Activated naive CD8-positive, alpha-beta T cell treated with anti-CD3 and anti-CD28 coated beads, Interleukin-2, amount 50 U/mL, for 24 hours (primary cell): ENCODE data around the gene RNF113B.

Source experiments
- ATAC-seq: fragments of 150-1000 bp; cut with Tn5 transposase; one replicate; pipeline ENCODE4 v1.10.0; 2021
- DNase-seq: peaks from one replicate; pipeline ENCODE4 v3.0.0; 2021
- H3K27ac Mint-ChIP-seq: one replicate; pipeline ENCODE4 v1.8.0; 2021; ENCODE audit warnings: mild to moderate bottlenecking, mixed read lengths
- H3K27me3 Mint-ChIP-seq: one replicate; pipeline ENCODE4 v1.8.0; 2021; ENCODE audit warnings: mixed read lengths
- H3K36me3 Mint-ChIP-seq: one replicate; pipeline ENCODE4 v1.8.0; 2021; ENCODE audit warnings: low read depth, mixed read lengths
- H3K4me1 Mint-ChIP-seq: one replicate; pipeline ENCODE4 v1.8.0; 2021; ENCODE audit warnings: mixed read lengths
- H3K4me3 Mint-ChIP-seq: one replicate; pipeline ENCODE4 v1.8.0; 2021; ENCODE audit warnings: mild to moderate bottlenecking, moderate library complexity, mixed read lengths
- H3K9me3 Mint-ChIP-seq: one replicate; pipeline ENCODE4 v1.8.0; 2021; ENCODE audit warnings: mixed read lengths

RNF113B gene

DNA sequence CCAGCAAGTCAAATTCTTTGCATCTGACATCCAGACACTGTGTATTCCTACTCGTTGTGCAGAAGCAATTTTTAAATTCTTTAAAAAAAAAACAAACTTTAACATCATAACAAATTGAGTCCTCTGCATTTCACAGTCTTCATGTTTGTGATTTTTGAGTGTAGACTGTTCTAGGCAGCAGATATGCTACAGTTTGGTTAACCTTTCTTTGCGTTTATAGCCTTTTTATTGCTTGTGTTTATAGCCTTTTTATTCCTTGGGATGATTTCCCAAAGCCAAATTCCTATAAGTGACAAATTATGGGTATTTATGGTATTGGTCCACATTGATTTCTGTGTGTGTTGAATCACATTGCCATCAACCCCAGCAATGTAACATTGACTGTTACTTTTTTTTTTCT is 14.9 kb upstream of the RNF113B start:
- H3K27me3 Mint-ChIP-seq: peaks cover 3% of the 10 kb centered on the region
- no peak for DNase-seq
- H3K4me3 Mint-ChIP-seq: no peak overlapping the region
- no peak overlapping the region for H3K27ac Mint-ChIP-seq
- H3K4me1 Mint-ChIP-seq: no peaks in the 10 kb centered on the region
- ATAC-seq: no peak
- H3K9me3 Mint-ChIP-seq: no peaks in the 10 kb centered on the region
- no peaks in the 10 kb centered on the region for H3K36me3 Mint-ChIP-seq

GRCh38 chr13:98190889-98191444 is 13.9 kb upstream of the RNF113B start:
- ATAC-seq: no peak
- no peak overlapping the region for H3K4me3 Mint-ChIP-seq
- DNase-seq: no peak
- no peaks in the 10 kb centered on the region for H3K4me1 Mint-ChIP-seq
- H3K9me3 Mint-ChIP-seq: no peaks in the 10 kb centered on the region
- H3K36me3 Mint-ChIP-seq: no peaks in the 10 kb centered on the region
- no peak overlapping the region for H3K27ac Mint-ChIP-seq
- H3K27me3 Mint-ChIP-seq: peaks cover 8% of the 10 kb centered on the region

DNA sequence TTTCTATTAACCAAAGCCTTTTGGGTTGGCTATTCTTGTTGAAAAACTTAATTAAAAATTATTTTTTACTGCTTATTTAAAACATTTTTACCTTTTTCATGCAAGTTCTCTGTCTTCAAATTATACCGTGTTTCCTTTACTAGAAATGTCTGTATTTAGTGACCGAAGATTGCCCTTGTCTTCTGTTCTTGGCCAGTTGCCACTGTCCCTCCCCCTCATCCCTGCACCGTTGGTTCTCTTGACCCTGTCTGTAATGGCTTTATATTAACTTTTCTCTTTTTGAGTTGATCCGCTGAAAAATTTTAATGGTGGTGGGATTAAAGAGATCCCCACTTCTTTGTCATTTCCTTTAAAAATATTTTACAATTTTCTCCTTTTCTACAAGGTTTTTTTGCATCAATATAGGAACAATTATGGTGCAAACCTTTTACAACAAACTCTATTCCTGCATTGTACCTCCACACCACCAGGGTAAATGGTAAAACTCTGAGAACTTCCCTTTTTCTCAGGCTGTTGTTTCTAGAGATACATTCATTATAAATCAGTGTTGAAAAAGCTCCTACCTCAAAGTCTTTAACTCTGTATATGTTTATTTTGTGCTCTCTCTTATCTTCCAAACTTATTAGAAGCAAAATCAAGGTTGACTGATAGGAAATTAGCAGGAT is 12.9 kb upstream of the RNF113B start:
- ATAC-seq (no peak), DNase-seq (no peak)
- H3K27me3 Mint-ChIP-seq: peaks cover 8% of the 10 kb centered on the region
- H3K4me1 Mint-ChIP-seq: no peaks in the 10 kb centered on the region
- H3K27ac Mint-ChIP-seq: no peak overlapping the region
- no peaks in the 10 kb centered on the region for H3K36me3 Mint-ChIP-seq
- no peaks in the 10 kb centered on the region for H3K9me3 Mint-ChIP-seq
- no peak overlapping the region for H3K4me3 Mint-ChIP-seq

GRCh38 chr13:98188544-98189166 is 11.6 kb upstream of the RNF113B start:
- no peak for DNase-seq
- H3K36me3 Mint-ChIP-seq: no peaks in the 10 kb centered on the region
- H3K9me3 Mint-ChIP-seq: no peaks in the 10 kb centered on the region
- no peaks in the 10 kb centered on the region for H3K4me1 Mint-ChIP-seq
- peaks cover 8% of the 10 kb centered on the region for H3K27me3 Mint-ChIP-seq
- no peak overlapping the region for H3K27ac Mint-ChIP-seq
- ATAC-seq: no peak
- no peak overlapping the region for H3K4me3 Mint-ChIP-seq

DNA sequence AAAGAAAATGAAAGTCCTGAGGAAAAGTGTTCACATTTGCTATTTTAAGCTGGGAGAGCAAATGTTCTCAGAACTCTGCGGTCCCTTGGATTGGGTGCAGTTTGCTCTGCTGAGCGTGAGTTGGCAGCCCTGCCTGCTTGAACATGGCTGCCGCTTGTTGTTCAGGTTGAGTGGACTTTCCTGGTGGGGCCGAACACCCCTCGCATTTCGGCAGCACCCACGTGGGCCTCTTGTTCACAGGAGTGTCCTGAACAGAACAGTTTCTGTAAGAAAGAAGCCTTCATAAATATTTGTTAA is 10.8 kb upstream of the RNF113B start:
- Mint-ChIP-seq H3K36me3 (no peaks in the 10 kb centered on the region), H3K27me3 (peaks cover 5% of the 10 kb centered on the region), H3K4me1 (no peaks in the 10 kb centered on the region), H3K27ac (no peak overlapping the region), H3K4me3 (no peak overlapping the region), H3K9me3 (no peaks in the 10 kb centered on the region)
- ATAC-seq (no peak), DNase-seq (no peak)

DNA sequence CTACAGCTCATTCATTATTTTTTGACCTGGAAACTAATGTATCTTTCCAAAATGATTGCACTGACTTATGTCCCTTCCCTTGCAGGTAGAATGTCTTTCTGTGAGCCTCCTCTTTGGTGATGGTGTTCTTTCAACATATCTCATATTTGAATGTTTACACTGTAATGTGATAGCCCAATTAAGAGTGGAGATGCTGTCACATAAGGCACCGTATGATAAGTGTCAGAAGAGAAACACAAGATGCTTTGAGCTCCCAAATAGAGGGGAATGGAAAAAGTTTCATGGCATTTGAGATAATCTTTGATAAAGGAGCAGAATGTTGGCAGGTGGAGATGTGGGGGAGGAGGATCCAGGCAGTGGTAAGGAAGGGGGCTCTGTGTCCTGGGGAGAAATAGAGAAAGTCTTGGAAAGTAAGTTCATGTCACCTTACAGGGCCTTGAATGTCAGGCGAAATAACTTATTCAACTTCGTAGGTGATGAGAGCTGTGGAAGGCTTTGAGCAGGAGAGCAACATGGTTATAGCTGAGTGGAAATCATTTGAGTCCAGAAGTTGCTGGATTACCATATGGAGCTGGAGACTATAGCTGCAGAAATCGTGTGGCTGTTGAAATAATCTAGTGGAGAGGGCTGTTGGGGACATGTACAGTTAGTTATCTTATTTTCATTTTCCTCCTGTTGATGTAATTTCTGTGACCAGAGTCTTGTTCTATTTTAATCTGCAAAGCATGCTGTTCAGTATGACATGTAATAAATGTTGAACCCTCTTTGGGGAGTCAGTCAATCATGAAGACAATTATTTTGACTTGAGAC is 10.3 kb upstream of the RNF113B start:
- ATAC-seq: no peak
- Mint-ChIP-seq H3K4me3 (no peak overlapping the region), H3K27ac (no peak overlapping the region), H3K9me3 (no peaks in the 10 kb centered on the region), H3K36me3 (no peaks in the 10 kb centered on the region), H3K4me1 (no peaks in the 10 kb centered on the region), H3K27me3 (peaks cover 5% of the 10 kb centered on the region)
- DNase-seq: no peak

DNA sequence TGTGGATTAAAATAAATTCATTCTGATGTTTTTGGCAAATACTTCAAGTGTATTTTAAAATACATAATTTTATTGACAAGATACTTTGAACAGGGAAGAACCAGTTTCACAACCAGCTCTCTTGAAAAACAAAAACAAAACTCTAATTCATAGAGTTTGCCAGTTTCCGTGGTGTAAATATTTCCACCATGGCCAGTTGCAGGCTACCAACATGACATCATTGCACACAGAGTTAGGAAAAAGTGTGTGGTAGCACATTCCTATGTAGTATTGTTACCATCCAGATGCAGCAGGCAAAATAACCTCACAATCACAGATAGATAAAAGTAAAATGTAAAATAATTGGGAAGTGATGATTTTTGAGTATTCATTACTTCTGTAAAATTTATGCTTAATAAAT is 7.7 kb upstream of the RNF113B start:
- no peaks in the 10 kb centered on the region for H3K4me1 Mint-ChIP-seq
- ATAC-seq: no peak
- no peaks in the 10 kb centered on the region for H3K36me3 Mint-ChIP-seq
- DNase-seq: no peak
- H3K27me3 Mint-ChIP-seq: peaks cover 6% of the 10 kb centered on the region
- no peaks in the 10 kb centered on the region for H3K9me3 Mint-ChIP-seq
- H3K4me3 Mint-ChIP-seq: no peak overlapping the region
- H3K27ac Mint-ChIP-seq: no peak overlapping the region

GRCh38 chr13:98182589-98182988 is 5.5 kb upstream of the RNF113B start:
- Mint-ChIP-seq H3K36me3 (no peaks in the 10 kb centered on the region), H3K27me3 (peaks cover 7% of the 10 kb centered on the region), H3K4me3 (no peak overlapping the region), H3K27ac (no peak overlapping the region), H3K9me3 (no peaks in the 10 kb centered on the region), H3K4me1 (no peaks in the 10 kb centered on the region)
- no peak for ATAC-seq
- DNase-seq: no peak

DNA sequence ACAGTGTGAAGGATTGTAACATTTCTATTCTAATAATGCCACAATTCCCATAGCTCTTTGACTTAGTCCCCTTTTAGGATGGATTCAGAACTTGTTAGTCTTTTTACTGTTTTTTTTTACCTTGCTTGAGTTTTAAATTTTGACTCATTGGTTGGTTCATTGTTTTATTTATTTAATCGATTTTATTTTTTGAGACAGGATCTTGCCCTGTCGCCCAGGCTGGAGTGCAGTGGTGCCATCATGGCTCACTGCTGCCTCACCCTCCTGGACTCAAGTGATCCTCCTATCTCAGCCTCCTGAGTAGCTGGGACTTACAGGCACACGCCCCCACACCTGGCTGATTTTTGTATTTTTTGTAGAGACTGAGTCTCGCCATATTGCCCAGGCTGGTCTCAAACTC is 5.1 kb upstream of the RNF113B start:
- DNase-seq (no peak), ATAC-seq (no peak)
- H3K36me3 Mint-ChIP-seq: no peaks in the 10 kb centered on the region
- no peak overlapping the region for H3K27ac Mint-ChIP-seq
- no peaks in the 10 kb centered on the region for H3K4me1 Mint-ChIP-seq
- no peak overlapping the region for H3K4me3 Mint-ChIP-seq
- no peaks in the 10 kb centered on the region for H3K9me3 Mint-ChIP-seq
- H3K27me3 Mint-ChIP-seq: peaks cover 7% of the 10 kb centered on the region

- H3K27me3 Mint-ChIP-seq: peaks cover 4% of the 10 kb centered on the region
- H3K36me3 Mint-ChIP-seq: no peaks in the 10 kb centered on the region
- no peak overlapping the region for H3K27ac Mint-ChIP-seq
- no peak overlapping the region for H3K4me3 Mint-ChIP-seq
- H3K9me3 Mint-ChIP-seq: no peaks in the 10 kb centered on the region
- ATAC-seq (no peak), DNase-seq (no peak)
- H3K4me1 Mint-ChIP-seq: no peaks in the 10 kb centered on the region
These were observed 4.2 kb upstream of the RNF113B start for GRCh38 chr13:98181111-98181815.

DNA sequence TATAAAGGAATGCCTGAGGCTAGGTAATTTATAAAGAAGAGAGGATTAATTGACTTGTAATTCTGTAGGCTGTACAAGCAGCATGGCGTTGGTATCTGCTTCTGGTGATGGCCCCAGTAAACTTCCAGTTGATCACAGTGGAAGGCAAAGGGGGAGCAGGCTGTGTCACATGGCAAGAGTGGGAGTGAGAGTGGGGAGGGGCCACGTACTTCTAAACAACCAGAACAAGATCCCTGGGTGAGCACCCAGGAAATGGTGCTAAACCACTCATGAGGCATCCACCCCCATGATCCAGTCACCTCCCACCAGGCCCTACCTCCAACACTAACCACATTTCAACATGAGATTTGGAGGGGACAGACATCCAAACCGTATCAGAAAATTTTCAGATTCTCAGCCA is 3.0 kb upstream of the RNF113B start:
- ATAC-seq (no peak), DNase-seq (no peak)
- Mint-ChIP-seq H3K36me3 (no peaks in the 10 kb centered on the region), H3K27me3 (peaks cover 3% of the 10 kb centered on the region), H3K4me1 (no peaks in the 10 kb centered on the region), H3K9me3 (no peaks in the 10 kb centered on the region), H3K4me3 (no peak overlapping the region), H3K27ac (no peak overlapping the region)

DNA sequence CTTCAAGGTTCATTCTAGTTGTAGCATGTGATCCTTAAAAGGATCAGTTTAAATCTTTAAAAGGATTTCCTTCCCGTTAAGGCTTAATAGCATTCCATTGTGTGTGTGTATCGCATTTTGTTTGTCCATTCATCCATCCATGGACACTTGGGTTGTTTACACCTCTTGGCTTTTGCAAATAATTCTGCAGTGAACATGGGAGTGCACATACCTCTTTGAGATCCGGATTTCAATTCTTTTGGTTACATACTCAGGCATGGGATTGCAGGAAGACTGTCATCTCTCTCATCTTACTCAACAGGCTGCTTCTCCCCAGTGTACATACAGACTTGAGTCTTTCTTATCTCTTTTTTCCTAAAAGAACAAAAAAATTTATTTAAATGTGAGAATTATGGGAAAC is 1.2 kb downstream of the RNF113B start:
- DNase-seq: no peak
- no peaks in the 10 kb centered on the region for H3K9me3 Mint-ChIP-seq
- peaks cover 10% of the 10 kb centered on the region for H3K27me3 Mint-ChIP-seq
- no peak for ATAC-seq
- H3K27ac Mint-ChIP-seq: no peak overlapping the region
- H3K36me3 Mint-ChIP-seq: no peaks in the 10 kb centered on the region
- H3K4me3 Mint-ChIP-seq: no peak overlapping the region
- no peaks in the 10 kb centered on the region for H3K4me1 Mint-ChIP-seq

GRCh38 chr13:98175043-98175442 is 2.0 kb downstream of the RNF113B start:
- peaks cover 13% of the 10 kb centered on the region for H3K27me3 Mint-ChIP-seq
- DNase-seq: no peak
- no peaks in the 10 kb centered on the region for H3K4me1 Mint-ChIP-seq
- no peak overlapping the region for H3K27ac Mint-ChIP-seq
- H3K36me3 Mint-ChIP-seq: no peaks in the 10 kb centered on the region
- no peak for ATAC-seq
- no peak overlapping the region for H3K4me3 Mint-ChIP-seq
- no peaks in the 10 kb centered on the region for H3K9me3 Mint-ChIP-seq

DNA sequence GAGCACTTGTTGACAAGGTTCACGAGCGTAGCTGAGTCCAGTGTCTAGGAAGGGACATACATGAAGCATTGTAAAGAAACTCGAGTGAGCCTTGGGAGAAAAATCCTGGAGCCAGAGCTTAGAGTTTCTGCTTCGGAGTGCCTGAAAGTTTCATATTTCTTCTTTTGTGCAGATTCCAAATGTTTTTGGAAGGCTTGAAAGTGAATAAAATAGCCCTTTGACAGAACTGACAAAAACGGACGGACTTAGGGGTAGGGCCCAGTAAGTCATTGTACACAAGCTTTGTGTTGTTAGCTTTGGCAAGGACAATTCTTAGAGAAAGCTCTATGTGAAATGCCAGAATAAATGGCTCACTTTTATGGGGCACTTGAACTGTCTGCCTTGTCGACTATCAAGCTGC is 2.8 kb downstream of the RNF113B start:
- DNase-seq: no peak
- no peak for ATAC-seq
- H3K36me3 Mint-ChIP-seq: no peaks in the 10 kb centered on the region

More for the DNA sequence above, 2.8 kb downstream of the RNF113B start:
- H3K4me3 Mint-ChIP-seq: no peak overlapping the region
- no peaks in the 10 kb centered on the region for H3K9me3 Mint-ChIP-seq
- no peaks in the 10 kb centered on the region for H3K4me1 Mint-ChIP-seq
- H3K27me3 Mint-ChIP-seq: peaks cover 11% of the 10 kb centered on the region
- no peak overlapping the region for H3K27ac Mint-ChIP-seq
